Fibroblast of pulmonary artery (primary cell): ENCODE measurements around the gene DDA1.
A peak's percentile ranks its signal among the peaks of the same experiment; 100 is the strongest.

ENCODE experiments used
- DNase-seq: peaks from one replicate; pipeline ENCODE4 v3.0.0-alpha.2; 2010; ENCODE audit warnings: low read depth
- H3K4me3 ChIP-seq: replicated peaks from 2 replicates; pipeline ENCODE4 v1.5.1; 2011; ENCODE audit warnings: low read depth, mild to moderate bottlenecking, control low read depth, low read length, moderate library complexity
- CTCF ChIP-seq: IDR thresholded peaks from 2 replicates; pipeline ENCODE4 v1.5.1; 2011; ENCODE audit warnings: mild to moderate bottlenecking, control low read depth, low read length, inconsistent platforms; ENCODE audit errors: missing control alignments

The DDA1 gene

DNA sequence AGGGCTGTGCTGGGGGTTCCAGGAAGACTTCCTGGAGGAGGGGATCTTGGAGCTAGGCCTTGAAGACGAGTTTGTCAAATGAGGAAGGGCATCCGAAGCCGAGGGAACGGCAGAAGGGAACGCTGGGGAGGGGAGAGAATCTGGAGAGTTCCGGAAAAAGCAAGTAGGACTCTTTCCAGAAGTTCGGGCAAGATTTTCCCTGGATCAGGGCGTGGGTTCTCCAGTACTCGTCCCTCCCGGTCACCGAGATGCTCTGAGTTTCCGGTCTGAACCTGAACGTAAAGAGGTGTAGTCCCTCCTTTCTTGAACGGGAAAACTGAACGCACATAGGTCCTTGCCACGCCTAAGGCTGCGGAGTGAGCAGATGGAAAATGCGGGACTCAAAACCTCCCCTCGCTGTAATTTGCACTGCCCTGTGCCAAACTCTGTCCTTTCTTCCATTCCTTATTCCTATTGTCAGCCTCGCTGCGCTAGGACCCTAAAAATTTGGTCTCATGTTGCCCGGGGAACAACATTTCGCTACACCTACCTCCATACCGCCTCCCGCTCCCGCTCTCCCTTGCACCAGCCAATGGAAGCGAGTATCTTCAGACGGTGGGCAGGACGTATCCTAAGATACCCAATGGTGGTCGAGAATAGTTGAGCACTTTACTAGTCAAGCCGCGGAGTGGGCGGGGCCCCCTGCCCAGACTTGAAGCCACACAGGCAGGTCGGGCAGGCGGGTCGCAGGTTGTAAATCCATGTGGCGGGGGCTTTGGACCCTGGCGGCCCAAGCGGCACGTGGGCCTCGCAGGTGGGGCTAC lies 27.7 kb downstream of the DDA1 start, which contains the start of gene GTPBP3:
Gene GTPBP3 (plus strand): TSS at position 682 of the 803 bp plus-strand sequence. CDS start 59 bp downstream, at position 741.
- TF ChIP-seq CTCF: no peak
- peak; percentile 99 for DNase-seq
- H3K4me3 ChIP-seq: peak within 1 kb of the TSS; percentile 95

GRCh38 chr19:17337675-17338432 lies 28.5 kb downstream of the DDA1 start:
- no peak for TF ChIP-seq CTCF
- peak overlapping the region; percentile 95 for H3K4me3 ChIP-seq
- no peak for DNase-seq

DNA sequence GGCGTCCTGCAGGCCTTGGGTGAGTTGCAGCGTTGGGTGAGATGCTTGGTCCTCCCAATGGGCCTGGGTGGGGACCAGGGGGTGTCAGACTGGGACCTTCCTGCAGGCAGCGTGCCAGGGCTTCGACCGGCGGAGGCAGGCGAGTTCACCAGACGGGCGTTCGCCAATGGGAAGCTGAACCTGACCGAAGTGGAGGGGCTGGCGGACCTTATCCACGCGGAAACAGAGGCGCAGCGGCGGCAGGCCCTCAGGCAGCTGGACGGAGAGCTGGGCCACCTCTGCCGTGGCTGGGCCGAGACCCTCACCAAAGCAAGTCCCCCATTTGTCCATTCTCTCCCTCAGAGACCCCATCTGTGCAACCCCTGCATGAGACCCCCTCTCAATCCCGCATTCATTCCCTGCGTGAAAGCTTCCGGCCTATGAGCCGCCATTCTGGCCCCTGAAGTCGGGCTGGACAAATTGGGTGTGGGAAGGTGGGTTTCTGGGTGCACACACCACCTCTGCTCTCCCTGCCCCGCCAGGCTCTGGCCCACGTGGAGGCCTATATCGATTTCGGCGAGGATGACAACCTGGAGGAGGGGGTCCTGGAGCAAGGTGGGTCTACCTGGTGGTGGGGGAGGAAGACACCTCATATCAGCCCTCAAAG lies 29.2 kb downstream of the DDA1 start:
- H3K4me3 ChIP-seq: peak overlapping the region; percentile 95
- DNase-seq: no peak
- TF ChIP-seq CTCF: no peak

- no peak for TF ChIP-seq CTCF
- H3K4me3 ChIP-seq: no peak overlapping the region
- DNase-seq: no peak
Observed at GRCh38 chr19:17339088-17339741, 29.9 kb downstream of the DDA1 start.

DNA sequence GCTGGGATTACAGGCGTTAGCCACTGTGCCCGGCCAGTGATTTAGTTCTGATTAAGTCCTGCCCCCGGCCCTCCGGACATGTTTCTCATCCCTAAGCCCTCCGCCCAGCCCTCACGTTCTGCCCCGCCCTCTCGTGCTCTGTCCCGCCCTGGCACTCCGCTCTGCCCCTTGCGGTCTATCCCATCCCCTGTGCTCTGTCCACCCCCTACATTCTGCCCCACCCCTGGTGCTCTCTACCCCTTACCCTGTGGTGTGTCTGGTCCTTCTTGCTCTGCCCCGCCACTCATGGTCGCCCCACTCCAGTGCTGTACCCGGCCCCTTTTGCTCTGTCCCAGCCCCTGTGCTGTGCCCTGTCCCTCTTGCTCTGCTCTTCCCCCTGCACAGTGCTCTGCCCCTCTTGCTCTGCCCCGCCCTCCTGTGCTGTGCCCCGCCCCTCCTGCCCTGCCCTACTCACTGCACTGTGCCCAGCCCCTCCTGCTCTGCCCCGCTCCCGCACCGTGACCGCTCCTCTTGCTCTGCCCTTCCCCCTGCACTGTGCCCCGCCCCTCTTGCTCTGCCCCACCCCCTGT lies 31.0 kb downstream of the DDA1 start:
- no peak for TF ChIP-seq CTCF
- no peak overlapping the region for H3K4me3 ChIP-seq
- no peak for DNase-seq

GRCh38 chr19:17340871-17341357 lies 31.6 kb downstream of the DDA1 start:
- H3K4me3 ChIP-seq: no peak overlapping the region
- TF ChIP-seq CTCF: no peak
- DNase-seq: no peak
